Subcutaneous abdominal adipose tissue (tissue), 5 donors: ENCODE results near the gene ETV6.

ENCODE experiments used
- H3K27ac ChIP-seq: one replicate; pipeline ENCODE4 v1.7.0; 2013; ENCODE audit warnings: low read depth, mild to moderate bottlenecking, inconsistent platforms, low read length, moderate library complexity
- H3K27me3 ChIP-seq, 5 donors: one replicate each; pipeline ENCODE4 v1.7.0; 2013; ENCODE audit warnings: low read length in 5 of 5, inconsistent platforms in 1 of 5; ENCODE audit not compliant: control insufficient read depth in 5 of 5, insufficient read depth in 4 of 5
- H3K36me3 ChIP-seq, 5 donors: one replicate each; pipeline ENCODE4 v1.7.0; 2013; ENCODE audit warnings: low read length in 5 of 5; ENCODE audit not compliant: control insufficient read depth in 5 of 5, insufficient read depth in 5 of 5
- H3K4me1 ChIP-seq, 5 donors: one replicate each; pipeline ENCODE4 v1.7.0; 2013; ENCODE audit warnings: low read length in 5 of 5, mild to moderate bottlenecking in 3 of 5, moderate library complexity in 1 of 5; ENCODE audit not compliant: control insufficient read depth in 5 of 5, insufficient read depth in 5 of 5
- H3K4me3 ChIP-seq, 5 donors: one replicate each; pipeline ENCODE4 v1.7.0; 2013; ENCODE audit warnings: low read length in 5 of 5, low read depth in 1 of 5
- H3K9ac ChIP-seq, 5 donors: one replicate each; pipeline ENCODE4 v1.7.0; 2013; ENCODE audit warnings: low read length in 5 of 5, mild to moderate bottlenecking in 4 of 5, moderate library complexity in 3 of 5
- H3K9me3 ChIP-seq, 5 donors: one replicate each; pipeline ENCODE4 v1.7.0; 2013; ENCODE audit warnings: low read length in 5 of 5; ENCODE audit not compliant: control insufficient read depth in 5 of 5
- donor health status: healthy.
- donor health status: healthy.
- donor health status: healthy.
- donor health status: healthy.
- donor health status: healthy.

Gene ETV6

GRCh38 chr12:11758087-11758486 lies 108.6 kb downstream of the ETV6 start:
- H3K27ac ChIP-seq = peak overlapping the region; percentile 45
- no peak overlapping the region for H3K9ac ChIP-seq
- H3K4me1 ChIP-seq = peaks cover 5 to 60% (median 29%) of the 10 kb centered on the region in 5 donors
- no peaks in the 10 kb centered on the region for H3K27me3 ChIP-seq
- H3K4me3 ChIP-seq = no peak overlapping the region
- H3K9me3 ChIP-seq = no peaks in the 10 kb centered on the region
- H3K36me3 ChIP-seq = peaks cover 0 to 16% (median 5%) of the 10 kb centered on the region in 5 donors

GRCh38 chr12:11758510-11759493 lies 109.3 kb downstream of the ETV6 start:
- H3K9me3 ChIP-seq = no peaks in the 10 kb centered on the region
- no peak overlapping the region for H3K4me3 ChIP-seq
- peak overlapping the region; percentile 45 for H3K27ac ChIP-seq
- no peaks in the 10 kb centered on the region for H3K27me3 ChIP-seq
- H3K4me1 ChIP-seq = peaks cover 5 to 59% (median 27%) of the 10 kb centered on the region in 5 donors
- H3K36me3 ChIP-seq = peaks cover 0 to 10% (median 3%) of the 10 kb centered on the region in 5 donors
- no peak overlapping the region for H3K9ac ChIP-seq

GRCh38 chr12:11759494-11759878 lies 110.0 kb downstream of the ETV6 start:
- H3K4me1 ChIP-seq = peaks cover 5 to 53% (median 25%) of the 10 kb centered on the region in 5 donors

GRCh38 chr12:11759899-11760298 lies 110.4 kb downstream of the ETV6 start:
- peaks cover 5 to 52% (median 24%) of the 10 kb centered on the region in 5 donors for H3K4me1 ChIP-seq
- H3K9ac ChIP-seq = no peak overlapping the region
- peaks cover 0 to 5% (median 0%) of the 10 kb centered on the region in 5 donors for H3K36me3 ChIP-seq
- no peaks in the 10 kb centered on the region for H3K27me3 ChIP-seq
- no peak overlapping the region for H3K4me3 ChIP-seq
- H3K27ac ChIP-seq = no peak overlapping the region
- H3K9me3 ChIP-seq = no peaks in the 10 kb centered on the region

More at GRCh38 chr12:11759494-11759878, 110.0 kb downstream of the ETV6 start:
- Histone ChIP-seq H3K27me3 (no peaks in the 10 kb centered on the region), H3K27ac (peak overlapping the region; percentile 29), H3K9ac (no peak overlapping the region), H3K9me3 (no peaks in the 10 kb centered on the region), H3K4me3 (no peak overlapping the region), H3K36me3 (peaks cover 0 to 5% (median under 1%) of the 10 kb centered on the region in 5 donors)

GRCh38 chr12:11761869-11762567 lies 112.5 kb downstream of the ETV6 start:
- Histone ChIP-seq H3K4me1 (peaks cover 10 to 61% (median 27%) of the 10 kb centered on the region in 5 donors), H3K9me3 (no peaks in the 10 kb centered on the region), H3K27ac (no peak overlapping the region), H3K27me3 (no peaks in the 10 kb centered on the region), H3K36me3 (peaks cover 0 to 5% (median 0%) of the 10 kb centered on the region in 5 donors), H3K4me3 (no peak overlapping the region), H3K9ac (no peak overlapping the region)

GRCh38 chr12:11762723-11763326 lies 113.4 kb downstream of the ETV6 start:
- Histone ChIP-seq H3K4me3 (no peak overlapping the region), H3K9me3 (no peaks in the 10 kb centered on the region), H3K9ac (no peak overlapping the region), H3K36me3 (peaks cover 0 to 2% (median 0%) of the 10 kb centered on the region in 5 donors), H3K27ac (no peak overlapping the region), H3K27me3 (no peaks in the 10 kb centered on the region), H3K4me1 (peaks cover 10 to 64% (median 29%) of the 10 kb centered on the region in 5 donors)

- Histone ChIP-seq H3K9me3 (no peaks in the 10 kb centered on the region), H3K4me1 (peaks cover 7 to 64% (median 35%) of the 10 kb centered on the region in 5 donors), H3K27ac (no peak overlapping the region), H3K9ac (no peak overlapping the region), H3K4me3 (no peak overlapping the region), H3K27me3 (no peaks in the 10 kb centered on the region), H3K36me3 (peaks cover 0 to 2% (median 0%) of the 10 kb centered on the region in 5 donors)
Observed at GRCh38 chr12:11763760-11764520, 114.5 kb downstream of the ETV6 start.

GRCh38 chr12:11764837-11765236 lies 115.4 kb downstream of the ETV6 start:
- Histone ChIP-seq H3K9me3 (no peaks in the 10 kb centered on the region), H3K36me3 (peaks cover 0 to 2% (median 0%) of the 10 kb centered on the region in 5 donors), H3K4me1 (peaks cover 7 to 57% (median 41%) of the 10 kb centered on the region in 5 donors), H3K27ac (no peak overlapping the region), H3K4me3 (no peak overlapping the region), H3K9ac (no peak overlapping the region), H3K27me3 (no peaks in the 10 kb centered on the region)

- H3K9ac ChIP-seq = peak overlapping the region in 1 of 5 donors; percentile 11
- H3K4me1 ChIP-seq = peaks cover 7 to 63% (median 41%) of the 10 kb centered on the region in 5 donors
- peak overlapping the region; percentile 14 for H3K27ac ChIP-seq
- peaks cover 0 to 2% (median 0%) of the 10 kb centered on the region in 5 donors for H3K36me3 ChIP-seq
- H3K4me3 ChIP-seq = peak overlapping the region in 2 of 5 donors; percentile 1 to 23
- no peaks in the 10 kb centered on the region for H3K9me3 ChIP-seq
- no peaks in the 10 kb centered on the region for H3K27me3 ChIP-seq
Observed at GRCh38 chr12:11765421-11765816, 115.9 kb downstream of the ETV6 start.
